GM19328 (cell line): ENCODE results near the gene EVA1C.
"Not testable (repeated sequence)": the region's sequence is repeated elsewhere in the genome, so short reads cannot be mapped to it uniquely, and the experiment has no call there.

Source experiments
- ATAC-seq: cut with Tn5 transposase; IDR thresholded peaks from one replicate; pipeline ENCODE4 v1.9.1; 2021; ENCODE audit warnings: mild to moderate bottlenecking, moderate library complexity; ENCODE audit not compliant: unreplicated experiment

EVA1C gene

DNA sequence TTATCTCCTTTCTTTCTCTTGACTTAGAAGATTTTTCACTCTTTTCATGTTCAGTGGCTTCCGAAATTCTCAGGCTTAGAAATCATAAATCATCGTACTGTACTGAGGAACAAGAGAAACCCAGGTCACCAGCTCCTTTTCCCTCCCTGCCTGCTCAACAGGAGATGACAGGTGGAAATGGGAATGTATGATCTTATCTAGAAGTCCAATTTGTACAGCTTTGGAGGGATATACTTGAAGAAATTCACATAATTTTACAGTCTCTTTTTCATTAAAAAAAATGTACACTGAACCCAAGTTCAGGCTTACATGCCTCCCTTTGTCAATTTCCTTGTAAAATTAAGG, 11.7 kb downstream of the EVA1C start:
- no peak for ATAC-seq

DNA sequence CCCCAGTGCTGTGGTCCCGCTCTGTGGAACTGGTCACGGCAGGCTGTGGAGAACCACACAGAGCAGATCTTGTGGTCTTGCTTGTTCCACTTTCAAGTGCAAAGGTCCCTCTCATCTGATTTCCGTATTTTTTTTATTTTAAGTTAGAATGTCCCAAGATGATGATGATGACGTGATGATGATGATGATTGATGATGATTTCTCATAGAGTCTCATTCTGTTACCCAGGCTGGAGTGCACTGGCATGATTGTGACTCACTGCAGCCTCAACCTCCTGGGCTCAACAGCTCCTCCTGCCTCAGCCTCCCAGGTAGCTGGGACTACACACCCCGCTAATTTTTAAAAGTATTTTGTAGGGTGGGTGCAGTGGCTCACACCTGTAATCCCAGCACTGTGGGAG, 12.2 kb downstream of the EVA1C start:
- no peak for ATAC-seq

DNA sequence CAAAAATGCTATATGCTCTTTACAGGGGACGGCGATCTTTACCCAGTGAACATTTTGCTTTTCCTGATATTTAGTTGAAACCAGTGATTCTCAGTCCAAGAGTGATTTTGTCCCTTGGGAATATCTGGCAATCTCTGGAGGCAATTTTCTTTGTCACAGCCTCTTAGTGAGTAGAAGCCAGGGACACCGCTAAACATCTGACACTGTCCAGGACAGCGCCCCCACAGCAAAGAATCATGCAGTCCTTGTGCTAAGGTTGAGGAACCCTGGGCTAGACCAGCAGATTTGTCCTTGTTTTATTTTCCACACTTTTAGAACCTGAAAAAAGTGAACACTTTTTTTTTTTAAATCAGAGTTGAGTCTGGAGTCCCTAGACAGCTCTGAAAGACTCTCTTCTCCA, 13.1 kb downstream of the EVA1C start:
- ATAC-seq = no peak

DNA sequence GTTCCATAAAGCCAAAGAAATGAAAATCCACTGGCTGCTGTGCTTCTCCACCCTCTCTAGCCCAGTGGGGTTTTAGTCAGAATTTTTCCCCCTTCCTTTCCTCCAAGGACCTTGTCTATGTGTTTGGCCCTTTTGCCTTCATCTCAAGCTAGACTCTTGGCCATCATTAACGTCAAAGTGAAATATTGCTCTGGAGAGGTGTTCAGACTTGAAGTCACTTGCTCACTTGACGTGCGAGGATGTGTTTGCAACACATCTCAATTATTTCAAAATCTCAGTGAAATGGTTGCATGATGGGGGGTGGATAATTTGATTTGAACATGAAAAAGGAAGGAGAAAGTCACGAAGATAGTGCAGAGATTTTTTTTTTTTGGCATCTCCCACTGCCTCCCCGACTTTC, 13.6 kb downstream of the EVA1C start:
- ATAC-seq = no peak

DNA sequence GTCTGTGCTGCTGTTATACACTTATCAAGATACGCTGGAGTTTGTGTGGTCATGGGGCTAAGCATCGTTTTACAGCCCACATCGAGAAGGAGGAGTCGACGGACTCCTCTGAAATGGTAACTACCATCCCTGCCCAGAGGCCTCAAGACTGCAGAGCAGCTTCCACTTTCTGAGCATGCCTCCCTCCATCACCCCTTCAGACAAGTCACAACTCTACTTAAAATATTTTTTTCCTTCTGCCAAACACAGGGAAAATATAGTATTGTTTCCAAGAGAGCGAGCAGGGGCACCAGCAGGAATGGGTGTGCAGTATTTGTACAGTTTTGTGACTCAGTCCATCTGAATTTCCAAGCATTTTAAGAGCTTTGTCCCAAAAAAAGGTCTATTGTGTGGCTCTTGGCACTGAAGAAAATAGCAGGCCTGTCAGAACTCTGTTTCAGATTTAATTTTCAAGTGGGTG, 14.1 kb downstream of the EVA1C start:
- ATAC-seq = no peak

DNA sequence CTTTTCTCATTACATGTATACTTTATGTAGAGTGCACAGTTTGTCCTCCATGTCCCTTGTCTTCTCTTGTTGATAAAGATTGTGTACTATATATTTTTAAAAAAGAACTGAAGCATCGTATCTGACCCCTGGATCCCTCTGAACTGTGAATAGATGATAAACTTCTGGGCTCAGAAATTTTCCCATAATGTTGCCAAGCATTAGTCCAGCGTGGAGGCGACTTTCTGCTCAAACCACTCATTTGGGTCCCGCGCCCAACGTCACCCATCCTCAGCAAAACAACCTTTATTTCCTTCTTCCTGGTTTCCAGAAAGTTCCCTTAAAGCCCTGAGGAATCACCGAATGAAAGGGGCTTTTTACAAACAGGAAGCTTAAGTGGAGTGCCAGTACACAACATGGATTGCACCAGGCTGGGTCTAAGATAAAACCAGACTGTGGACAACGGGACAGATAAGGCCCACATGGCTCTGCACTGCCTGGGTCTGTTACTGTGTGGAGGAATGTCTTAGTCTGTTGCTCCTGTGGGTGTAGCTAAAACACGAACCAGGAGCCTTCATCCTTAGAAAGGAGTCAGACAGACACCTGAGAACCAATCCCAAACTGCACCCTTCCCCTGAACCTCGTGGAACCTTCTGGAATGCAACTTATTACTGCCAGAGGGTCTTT, 15.6 kb downstream of the EVA1C start:
- ATAC-seq = no peak

DNA sequence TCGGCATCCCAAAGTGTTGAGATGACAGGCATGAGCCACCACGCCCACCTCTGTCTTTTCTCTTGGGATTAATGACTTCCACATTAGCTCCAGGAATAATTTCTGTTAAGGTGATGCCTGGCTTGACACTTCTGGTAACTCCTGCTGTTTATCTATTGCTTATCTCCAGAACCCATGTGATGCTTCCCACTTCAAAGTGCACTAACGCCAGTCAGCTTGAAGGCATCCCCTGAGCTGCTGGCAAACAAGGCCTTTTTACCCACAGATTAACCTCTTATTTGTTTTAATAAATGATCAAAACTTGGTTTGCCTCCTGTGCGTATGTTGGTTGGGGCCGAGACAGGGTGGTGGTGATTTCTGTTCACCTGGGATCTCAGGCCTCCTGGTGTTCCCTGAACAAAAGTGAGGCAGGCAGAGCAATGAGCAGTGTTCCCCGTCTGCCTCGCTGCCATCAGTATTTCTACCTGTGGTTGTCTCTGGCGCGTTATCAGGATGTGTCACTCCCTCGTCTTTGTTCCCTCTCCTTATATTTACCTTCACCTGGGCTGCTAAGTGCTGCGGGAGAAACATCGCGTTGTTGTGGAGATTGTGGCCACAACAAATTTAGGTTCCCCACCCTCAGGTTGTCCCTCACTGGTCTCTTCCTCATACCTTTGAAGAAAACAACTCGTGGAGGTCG, 20.6 kb downstream of the EVA1C start:
- ATAC-seq = not testable (repeated sequence)

DNA sequence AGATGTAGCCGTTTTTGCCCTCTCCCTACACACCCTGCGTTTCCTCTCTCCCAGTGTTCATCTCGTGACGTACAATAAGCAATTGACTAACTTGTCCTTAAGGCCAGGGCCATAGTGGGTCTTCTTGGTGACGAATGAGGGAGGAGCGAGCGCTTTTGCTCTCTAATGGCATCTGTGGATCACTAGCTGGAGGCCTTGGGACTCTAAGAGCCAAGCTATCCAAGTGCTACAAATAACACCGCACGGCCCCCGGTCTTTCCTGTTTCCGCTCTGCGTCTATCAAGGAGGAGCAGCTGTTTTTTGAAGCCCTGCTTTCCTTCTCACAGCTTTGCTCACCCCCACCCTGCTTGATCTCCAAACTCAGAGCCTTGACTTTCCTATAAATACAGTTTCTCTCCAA, 25.2 kb downstream of the EVA1C start:
- no peak for ATAC-seq

DNA sequence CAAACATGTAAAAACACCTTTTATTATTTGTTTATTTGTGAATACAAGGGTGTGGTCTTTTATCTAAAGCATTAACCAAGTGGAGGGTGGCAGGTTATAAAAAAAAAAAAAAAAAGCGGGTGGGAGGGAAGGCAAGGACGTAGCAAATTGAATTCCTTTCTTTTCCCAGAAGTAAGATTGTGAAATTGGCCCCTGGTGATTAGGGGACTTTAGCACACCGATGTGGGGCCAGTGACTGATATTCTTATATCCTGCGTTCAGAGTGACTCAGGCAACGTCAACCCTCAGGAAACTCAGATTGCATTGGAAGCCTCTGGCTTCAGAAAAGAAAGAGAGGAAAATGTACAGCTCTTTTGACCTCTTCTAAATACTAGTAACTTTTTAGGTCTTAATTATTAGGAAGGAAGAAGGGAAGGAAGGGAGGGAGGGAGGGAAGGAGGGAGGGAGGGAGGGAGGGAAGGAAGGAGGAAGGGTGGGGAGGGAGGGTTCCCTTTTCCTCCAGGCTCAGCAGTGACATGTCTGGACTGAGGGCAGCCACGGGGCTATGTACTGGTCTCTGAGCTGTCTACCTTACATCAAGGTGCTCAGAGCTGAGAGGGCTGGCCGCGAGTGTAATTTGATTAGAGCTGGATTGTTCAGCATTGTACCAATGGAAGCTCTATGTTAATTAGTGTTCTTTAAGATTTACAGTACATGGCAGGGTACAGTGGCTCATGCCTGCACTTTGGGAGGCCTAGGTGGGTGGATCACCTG, 30.2 kb downstream of the EVA1C start:
- ATAC-seq = no peak

DNA sequence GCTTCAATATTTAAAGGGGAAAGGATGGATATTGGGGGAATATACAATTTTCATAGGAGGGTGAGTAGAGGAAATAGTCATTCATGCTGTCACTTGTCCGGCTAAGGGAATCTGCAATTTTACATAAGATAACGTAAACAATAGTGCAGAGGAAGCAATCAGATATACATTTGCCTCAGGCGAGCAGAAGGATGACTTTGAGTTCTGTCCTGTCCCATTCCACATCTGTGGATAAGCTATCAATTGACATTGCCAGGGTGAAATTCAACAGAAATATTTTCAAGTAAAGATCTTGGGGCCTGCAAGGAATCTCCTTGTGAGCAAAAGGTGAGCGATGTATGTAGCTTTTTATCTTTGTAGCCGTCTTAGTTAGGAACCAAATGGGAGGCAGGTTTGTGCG, 32.6 kb downstream of the EVA1C start:
- ATAC-seq = no peak

DNA sequence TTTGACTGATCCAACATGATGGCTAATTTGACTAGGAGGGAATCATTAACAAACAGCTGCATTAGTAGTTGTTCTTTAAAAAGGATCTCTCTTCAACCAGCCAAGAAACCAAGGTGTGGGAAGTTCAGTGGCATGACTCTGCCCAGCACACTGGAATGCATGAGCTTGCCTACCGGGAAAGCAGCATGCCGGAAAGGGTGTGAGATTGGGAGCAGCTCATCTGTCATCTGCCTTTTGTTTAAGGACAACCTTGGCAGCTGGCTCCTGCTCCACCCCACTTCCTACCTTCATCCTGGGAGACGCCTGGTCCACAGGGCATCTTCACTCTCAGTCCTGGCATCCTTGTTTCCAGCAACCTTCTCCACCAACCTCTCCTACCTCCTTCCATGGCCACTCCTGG, 33.9 kb downstream of the EVA1C start:
- ATAC-seq = not testable (repeated sequence)

DNA sequence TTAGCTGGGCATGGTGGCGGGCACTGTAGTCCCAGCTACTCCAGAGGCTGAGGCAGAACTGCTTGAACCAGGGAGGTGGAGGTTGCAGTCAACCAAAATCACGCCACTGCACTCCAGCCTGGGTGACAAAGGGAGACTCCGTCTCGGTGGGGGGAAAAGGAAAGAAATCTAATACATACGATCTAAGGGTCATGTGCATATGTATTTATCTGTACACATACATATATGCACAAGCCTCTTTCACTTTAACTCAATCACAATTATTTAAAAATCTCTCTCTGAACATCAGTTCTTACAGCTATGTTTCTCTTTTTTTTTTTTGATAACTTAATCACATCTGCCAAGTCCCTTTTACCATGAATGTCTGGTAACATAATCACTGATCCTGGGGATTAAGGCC, 34.7 kb downstream of the EVA1C start:
- no peak for ATAC-seq

DNA sequence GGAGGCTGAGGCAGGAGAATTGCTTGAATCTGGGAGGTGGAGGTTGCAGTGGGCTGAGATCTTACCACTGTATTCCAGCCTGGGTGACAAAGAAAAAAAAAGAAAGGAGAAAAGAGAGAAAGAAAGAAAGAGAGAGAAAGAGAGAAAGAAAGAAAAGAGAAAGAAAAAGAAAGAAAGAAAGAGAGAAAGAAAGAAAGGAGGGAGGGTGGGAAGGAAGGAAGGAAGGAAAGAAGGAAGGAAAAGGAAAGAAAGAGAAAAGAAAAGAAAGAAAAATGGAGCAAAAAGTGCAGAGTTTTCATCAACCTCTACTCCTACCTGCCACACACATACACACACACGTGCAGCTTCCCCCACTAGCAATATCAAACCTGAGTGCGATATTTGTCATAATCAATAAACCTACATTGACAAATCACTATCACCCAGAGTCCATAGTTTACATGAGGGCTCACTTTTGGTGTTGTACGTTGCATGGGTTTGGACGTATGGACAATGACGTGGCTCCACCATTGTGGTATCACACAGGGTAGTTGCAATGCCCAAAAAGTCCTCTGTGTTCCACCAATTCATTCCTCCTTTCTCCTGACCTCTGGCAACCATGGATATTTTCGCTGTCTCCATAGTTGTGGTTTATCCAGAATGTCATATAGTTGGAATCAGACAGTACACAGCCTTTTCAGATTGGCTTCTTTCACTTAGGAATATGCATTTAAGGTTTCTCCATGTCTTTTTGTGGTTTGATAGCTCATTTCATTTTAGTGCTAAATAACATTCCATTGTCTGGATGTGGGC, 36.5 kb downstream of the EVA1C start:
- ATAC-seq = no peak

DNA sequence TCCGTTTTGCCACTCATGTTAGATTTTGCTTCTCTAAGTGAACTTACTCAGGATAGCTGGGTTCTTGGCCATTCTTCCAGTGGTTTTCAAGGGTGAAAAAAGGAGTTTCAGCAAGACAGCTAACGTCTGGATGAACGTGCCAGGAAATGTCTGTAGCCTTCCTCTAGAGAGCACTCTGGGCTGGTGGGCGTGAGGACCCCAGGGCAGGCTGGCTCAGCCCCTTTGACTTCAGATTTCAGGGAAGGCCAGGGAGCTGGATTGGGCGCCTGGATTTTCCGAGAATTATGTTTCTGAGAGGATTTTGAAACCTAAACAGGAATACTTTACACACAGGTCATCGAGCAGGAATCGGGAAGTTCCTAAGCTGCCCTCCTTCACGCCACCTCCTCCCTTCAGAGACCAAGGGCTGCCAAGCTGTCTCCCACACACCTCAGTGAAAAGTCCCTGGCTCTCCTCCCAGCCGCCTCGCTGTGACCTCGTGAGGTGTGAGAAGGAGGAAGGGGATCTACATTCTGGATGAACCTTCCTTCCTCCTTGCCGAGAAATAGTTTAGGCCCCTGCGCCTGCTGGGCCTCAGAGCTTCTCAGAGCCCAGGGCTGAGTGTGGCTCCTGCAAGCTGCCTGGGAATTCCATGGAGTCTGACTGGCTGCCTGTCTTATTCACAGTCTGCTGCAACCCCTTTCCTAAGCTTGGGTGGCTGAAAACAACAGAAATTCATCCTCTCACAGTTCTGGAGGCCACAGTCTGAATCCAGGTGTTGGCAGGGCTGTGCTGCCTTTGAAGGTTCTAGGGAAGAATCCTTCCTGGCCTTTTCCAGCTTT, 38.6 kb downstream of the EVA1C start:
- ATAC-seq = not testable (repeated sequence)

DNA sequence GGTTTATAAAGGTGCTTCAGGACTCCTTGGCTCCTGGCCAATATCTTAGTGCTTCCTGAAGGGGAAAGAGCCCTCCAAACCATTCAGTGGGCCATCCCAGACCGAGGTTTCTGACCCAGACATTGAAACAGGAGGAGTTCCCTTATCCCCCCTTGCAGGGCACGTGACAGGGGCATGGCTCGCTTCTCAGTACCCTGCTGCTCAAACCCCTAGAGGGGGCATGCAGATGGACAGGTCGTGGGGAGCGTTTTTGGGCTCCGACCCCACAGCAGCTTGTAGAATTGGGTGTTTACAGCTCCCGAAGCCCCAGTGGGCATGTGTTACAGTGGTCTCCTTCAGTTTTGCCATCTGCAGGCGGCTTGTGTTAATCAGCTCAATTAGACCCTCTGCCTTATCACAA, 39.7 kb downstream of the EVA1C start:
- ATAC-seq = not testable (repeated sequence)

DNA sequence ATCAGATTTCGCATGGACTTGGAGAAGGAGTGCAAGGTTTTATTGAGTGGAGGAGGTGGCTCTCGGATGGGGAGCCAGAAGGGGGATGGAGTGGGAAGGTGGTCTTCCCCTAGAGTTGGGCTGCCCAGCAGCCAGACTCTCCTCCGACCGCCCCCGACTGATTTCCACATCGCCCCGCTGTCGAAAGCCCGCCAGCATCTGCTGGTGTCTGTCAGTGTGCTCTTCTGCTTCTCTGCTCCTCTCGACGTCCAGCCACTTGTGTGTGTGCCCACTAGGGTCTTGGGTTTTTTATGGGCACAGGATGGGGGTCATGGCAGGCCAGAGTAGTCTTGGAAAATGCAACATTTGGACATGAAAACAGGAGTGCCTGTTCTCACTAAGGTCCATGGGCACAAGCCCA, 40.1 kb downstream of the EVA1C start:
- ATAC-seq = no peak

DNA sequence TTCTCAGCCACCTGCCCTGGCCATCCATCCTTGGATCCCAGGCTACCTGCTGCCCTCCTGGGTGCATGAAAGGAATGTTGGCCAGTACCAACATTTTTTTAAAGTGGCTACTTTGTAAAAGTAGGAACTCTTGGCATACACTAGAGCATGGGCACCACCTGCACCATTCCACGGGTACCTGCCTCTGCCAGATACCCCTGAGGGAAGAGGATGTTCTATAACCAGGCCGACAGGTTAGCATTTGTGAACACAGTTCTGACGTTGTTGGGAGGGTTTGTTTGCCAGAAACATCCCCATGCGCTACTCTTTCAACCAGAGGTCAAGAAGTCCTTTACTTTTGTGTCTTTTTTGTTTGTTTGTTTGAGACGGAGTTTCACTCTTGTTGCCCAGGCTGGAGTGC, 43.0 kb downstream of the EVA1C start:
- ATAC-seq = no peak

DNA sequence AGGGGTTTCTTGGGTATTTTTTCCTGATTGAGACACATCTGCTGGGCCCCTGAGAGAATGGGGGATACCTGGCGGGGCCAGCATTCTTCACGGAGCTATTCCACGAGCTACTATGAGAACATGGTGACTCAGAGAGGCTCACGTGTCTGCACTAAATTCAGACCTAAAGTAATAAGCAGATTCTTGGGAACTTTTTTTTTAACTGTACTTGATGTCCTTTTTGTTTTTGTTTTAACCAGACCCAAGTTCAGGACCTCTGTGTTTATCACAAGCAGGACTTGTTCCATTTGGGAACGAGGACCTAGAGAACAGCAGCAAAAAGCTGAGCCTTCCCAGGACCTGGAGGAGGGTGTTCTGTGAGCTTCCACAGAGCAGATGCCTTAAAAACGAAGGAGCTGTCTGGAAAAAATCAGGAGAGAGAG, 44.0 kb downstream of the EVA1C start:
- ATAC-seq = no peak

DNA sequence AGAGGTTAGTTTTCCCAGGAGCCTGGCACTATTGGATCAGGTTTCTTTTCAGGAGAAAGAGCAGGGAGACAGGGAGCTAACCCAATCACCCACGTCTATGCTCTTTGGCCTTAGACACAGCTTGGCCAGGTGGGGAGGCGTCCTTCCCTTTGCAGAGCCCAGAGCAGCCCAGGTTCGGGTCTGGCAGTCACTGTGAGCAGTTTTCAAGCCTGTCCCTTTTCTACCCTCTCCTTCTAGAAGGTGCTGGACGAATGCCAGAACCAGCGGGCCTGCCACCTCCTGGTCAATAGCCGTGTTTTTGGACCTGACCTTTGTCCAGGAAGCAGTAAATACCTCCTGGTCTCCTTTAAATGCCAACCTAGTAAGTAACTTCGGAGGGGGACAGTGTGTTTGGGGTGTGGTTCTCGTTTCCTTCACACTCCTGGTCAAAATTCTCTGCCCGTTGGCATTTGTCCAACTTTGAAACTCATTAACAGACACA, 44.9 kb downstream of the EVA1C start:
- ATAC-seq = no peak

DNA sequence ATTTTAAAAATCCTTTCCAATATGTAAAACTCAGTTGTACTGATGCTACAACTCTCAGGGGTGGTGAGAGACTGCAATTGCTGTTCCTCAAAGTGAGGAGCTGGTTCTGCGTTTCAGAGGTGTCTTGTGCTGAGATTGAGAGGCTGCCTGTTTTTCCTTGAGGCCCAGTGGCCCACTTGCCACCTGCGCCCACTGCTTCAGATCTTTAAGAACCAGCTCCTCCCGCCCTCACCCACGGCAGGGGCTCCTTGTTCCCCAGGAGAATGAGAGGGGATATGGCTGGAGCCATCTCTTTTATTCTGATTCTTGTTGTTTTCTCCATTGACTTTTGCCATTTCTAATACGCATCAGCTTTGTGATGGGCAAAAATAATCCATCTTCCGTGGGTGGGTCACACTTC, 45.5 kb downstream of the EVA1C start:
- no peak for ATAC-seq
